ENCODE measurements around the gene TRAPPC14. TPM values are rescaled to one million over a fixed set of nuclear protein-coding genes. Genes with fewer than 3 reads are reported as not detected.

Gene TRAPPC14
- total RNA-seq, 2 donors from 2014 or later: 5.1 to 8.3 TPM

DNA sequence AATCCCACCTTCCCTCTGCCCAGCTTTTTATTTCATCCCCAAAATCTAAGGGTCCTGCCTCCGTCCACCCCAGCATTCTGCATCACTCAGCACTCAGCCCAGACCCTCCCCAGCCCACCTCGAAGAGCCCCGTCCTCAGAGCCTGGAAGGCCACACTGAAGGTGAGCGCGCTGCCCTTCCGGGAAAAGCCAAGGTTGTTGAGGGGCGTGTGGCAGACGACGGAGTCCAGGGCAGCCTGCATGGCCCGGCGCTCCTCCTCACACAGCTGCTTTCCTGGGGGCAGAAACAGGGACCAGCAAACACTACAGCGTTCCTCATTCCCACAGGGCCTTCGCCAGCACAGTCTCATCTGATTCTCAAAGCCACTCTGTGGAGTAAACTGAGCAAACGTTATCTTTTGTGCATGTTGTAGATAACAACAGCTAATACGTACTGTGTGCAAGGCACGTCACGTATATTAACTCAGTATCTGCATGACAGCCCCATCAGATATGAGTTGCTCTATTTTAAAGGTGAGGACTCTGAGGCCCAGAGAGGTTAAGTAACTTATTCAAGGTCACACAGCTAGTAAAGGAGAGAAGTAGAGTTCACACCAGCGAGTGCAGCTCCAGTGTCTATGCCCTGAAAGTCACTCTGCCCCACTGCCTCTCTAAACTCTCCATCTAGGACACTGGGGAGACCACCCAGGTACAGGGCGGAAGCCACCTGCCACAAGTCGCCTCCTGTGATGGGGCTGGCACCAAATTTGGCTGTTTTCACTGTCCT is 2.8 kb downstream of the TRAPPC14 start:
- H3K4me1 ChIP-seq: peaks cover 0 to 22% of the 10 kb centered on the region in 2 donors
- H3K36me3 ChIP-seq: peaks cover 33% of the 10 kb centered on the region
- no peak for DNase-seq (ENCODE audit: low spot score)

DNA sequence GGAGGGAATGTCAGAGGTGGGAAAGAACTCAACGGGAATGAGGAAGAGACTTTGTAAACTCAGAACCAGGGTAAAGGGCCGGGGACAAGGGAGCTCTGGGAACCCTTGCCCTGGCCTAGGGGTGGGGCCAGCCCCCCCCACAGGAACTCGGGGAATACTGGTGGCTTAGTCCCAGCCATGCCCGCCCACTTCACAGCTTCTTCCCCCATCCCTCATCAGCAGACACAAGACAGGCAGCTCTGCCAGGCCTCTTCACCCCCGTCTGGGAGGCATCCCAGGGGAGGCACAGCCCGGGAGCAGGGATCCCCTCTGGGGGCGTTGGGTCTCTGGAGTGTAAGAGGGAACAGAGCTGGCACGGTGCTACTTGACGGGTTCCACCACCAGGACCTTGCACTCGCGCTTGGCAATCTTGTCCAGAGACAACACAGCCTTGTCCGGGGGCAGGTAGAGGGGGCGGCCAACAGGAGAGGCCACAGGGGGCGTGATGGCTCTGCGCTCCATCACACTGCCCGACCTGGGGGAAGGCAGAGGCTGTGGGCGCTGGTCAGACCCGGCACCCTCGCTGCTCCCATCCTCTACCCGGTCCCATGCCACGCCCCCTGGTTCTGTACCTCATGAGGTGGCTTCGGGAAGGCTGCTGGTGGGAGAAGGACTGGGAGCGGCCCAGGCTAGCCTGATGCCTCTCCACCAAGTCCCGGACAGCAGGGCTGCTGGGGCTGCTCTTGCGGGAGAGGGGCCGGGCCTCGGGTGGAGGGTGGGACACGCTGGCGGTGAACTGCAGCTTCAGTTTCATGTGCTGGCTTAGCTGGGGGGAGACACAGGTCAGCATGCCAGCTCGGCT is 3.7 kb downstream of the TRAPPC14 start:
- no peak for DNase-seq (ENCODE audit: low spot score)
- no peaks in the 10 kb centered on the region for H3K9me3 ChIP-seq

More for the DNA sequence above, 2.8 kb downstream of the TRAPPC14 start:
- Histone ChIP-seq H3K4me3 (no peak overlapping the region), H3K9me3 (no peaks in the 10 kb centered on the region), H3K27ac (no peak overlapping the region), H3K27me3 (no peaks in the 10 kb centered on the region)
- TF ChIP-seq, protein P1, sequence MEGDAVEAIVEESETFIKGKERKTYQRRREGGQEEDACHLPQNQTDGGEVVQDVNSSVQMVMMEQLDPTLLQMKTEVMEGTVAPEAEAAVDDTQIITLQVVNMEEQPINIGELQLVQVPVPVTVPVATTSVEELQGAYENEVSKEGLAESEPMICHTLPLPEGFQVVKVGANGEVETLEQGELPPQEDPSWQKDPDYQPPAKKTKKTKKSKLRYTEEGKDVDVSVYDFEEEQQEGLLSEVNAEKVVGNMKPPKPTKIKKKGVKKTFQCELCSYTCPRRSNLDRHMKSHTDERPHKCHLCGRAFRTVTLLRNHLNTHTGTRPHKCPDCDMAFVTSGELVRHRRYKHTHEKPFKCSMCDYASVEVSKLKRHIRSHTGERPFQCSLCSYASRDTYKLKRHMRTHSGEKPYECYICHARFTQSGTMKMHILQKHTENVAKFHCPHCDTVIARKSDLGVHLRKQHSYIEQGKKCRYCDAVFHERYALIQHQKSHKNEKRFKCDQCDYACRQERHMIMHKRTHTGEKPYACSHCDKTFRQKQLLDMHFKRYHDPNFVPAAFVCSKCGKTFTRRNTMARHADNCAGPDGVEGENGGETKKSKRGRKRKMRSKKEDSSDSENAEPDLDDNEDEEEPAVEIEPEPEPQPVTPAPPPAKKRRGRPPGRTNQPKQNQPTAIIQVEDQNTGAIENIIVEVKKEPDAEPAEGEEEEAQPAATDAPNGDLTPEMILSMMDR (IDR thresholded peaks at IDR 0.05): no peak

DNA sequence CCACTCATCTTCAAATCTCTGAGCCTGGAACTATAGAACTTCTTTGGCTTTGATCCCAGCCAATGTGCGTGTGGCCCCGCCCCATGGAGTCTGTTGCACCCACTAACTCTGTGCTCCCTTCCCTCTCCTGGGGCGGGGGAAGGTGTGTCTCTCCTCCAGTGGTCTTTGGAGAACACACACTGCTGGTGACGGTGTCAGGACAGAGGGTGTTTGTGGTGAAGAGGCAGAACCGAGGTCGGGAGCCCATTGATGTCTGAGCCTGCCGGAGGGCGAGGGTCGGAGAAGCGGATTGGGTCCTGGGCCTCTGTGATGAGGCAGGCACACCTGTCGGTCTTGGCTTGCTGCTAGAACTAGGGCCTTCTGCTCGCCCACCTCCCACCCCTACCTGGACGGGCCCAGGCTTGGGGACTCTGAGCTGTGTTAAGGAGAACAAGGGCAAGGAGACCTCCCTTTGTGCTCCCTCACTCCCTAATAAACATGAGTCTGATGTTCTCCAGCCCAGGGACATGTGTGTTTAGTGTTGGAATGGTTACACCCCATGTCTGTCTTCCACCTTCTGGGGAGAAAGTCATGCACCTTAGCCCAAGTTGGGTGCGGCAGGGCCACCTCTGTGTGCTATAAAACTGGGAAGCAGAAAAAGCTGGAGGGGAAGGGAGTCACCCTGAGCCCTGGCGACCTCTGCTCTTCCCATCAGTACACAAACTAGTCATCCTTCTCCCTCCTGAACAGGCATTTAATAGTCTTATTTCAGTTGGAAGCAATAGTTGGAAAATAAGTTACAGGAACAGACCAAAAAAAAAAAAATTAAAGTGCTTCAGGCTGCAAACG is 4.6 kb downstream of the TRAPPC14 start:
- TF ChIP-seq, protein P1 (IDR thresholded peaks at IDR 0.05): no peak
- Histone ChIP-seq H3K36me3 (peaks cover 33% of the 10 kb centered on the region), H3K4me3 (no peak overlapping the region), H3K27ac (no peak overlapping the region), H3K4me1 (peaks cover 0 to 30% of the 10 kb centered on the region in 2 donors), H3K27me3 (no peaks in the 10 kb centered on the region), H3K9me3 (no peaks in the 10 kb centered on the region)
- DNase-seq (ENCODE audit: low spot score): no peak

More for the DNA sequence above, 3.7 kb downstream of the TRAPPC14 start:
- no peaks in the 10 kb centered on the region for H3K27me3 ChIP-seq
- H3K4me1 ChIP-seq: peaks cover 0 to 26% of the 10 kb centered on the region in 2 donors
- TF ChIP-seq, protein P1 (IDR thresholded peaks at IDR 0.05): no peak
- no peak overlapping the region for H3K27ac ChIP-seq
- peaks cover 33% of the 10 kb centered on the region for H3K36me3 ChIP-seq
- H3K4me3 ChIP-seq: no peak overlapping the region

DNA sequence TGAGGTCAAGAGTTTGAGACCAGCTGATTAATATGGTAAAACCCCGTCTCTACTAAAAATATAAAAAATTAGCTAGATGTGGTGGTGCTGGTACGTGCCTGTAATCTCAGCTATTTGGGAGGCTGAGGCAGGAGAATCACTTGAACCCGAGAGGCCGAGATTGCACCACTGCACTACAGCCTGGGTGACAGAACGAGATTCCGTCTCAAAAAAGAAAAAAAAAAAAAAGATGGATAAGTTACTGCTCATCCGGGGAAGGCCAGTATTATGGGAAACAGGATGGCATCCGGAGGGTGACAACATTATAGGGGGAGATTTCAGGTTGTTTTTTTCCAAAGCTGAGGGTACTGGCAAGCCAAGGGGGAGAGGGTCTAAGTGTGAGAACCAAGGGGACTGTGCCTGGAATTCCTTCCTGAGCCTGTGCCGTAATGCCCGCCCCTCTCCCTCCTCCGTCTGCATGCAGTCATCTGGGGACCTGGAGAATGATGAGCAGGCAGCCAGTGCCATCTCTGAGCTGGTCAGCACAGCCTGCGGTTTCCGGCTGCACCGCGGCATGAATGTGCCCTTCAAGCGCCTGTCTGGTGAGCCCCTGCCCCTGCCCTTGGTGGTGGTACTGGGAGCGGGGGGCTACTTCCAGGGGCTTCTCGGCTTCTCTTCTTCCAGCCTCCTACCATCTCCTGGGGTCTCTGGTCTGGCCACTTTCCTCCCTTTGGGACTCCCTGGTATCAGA is 5.4 kb downstream of the TRAPPC14 start:
- no peaks in the 10 kb centered on the region for H3K9me3 ChIP-seq
- TF ChIP-seq, protein P1 (IDR thresholded peaks at IDR 0.05): no peak
- no peak for DNase-seq (ENCODE audit: low spot score)
- peaks cover 0 to 29% of the 10 kb centered on the region in 2 donors for H3K4me1 ChIP-seq
- H3K27me3 ChIP-seq: no peaks in the 10 kb centered on the region
- H3K36me3 ChIP-seq: peaks cover 33% of the 10 kb centered on the region
- no peak overlapping the region for H3K27ac ChIP-seq
- no peak overlapping the region for H3K4me3 ChIP-seq

DNA sequence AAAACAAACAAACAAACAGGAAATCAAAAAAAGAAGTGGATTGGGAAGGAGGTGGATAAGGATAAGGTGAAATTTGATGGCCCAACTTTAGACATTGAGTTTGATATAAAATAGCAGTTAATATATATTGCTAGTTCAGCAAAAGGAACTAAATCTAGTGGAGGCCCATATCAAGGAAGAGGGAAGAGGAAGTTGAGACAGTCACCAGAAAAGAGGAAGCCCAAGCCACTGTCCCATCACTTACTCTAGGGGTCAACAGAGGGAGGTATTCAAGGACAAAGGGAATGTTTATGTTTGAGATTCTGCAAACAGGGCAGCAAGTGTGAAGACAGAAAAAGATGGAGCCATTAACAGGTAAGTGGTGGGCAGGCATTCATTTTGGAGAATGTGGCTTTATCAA is 6.1 kb downstream of the TRAPPC14 start:
- H3K4me3 ChIP-seq: no peak overlapping the region
- no peaks in the 10 kb centered on the region for H3K27me3 ChIP-seq
- no peaks in the 10 kb centered on the region for H3K9me3 ChIP-seq
- no peak for DNase-seq (ENCODE audit: low spot score)
- TF ChIP-seq, protein P1 (IDR thresholded peaks at IDR 0.05): no peak
- H3K4me1 ChIP-seq: peaks cover 0 to 24% of the 10 kb centered on the region in 2 donors
- H3K36me3 ChIP-seq: peaks cover 33% of the 10 kb centered on the region
- H3K27ac ChIP-seq: no peak overlapping the region
